HepG2 (cell line): Measurements from ENCODE around the gene ANO2. TPM values are rescaled to one million over a fixed set of nuclear protein-coding genes. Genes with fewer than 3 reads are reported as not detected.

Experiments used
- ATAC-seq: fragments of 200-7000 bp; cut with Tn5 transposase; 3 replicates; pipeline ENCODE4 v1.9.1; 2020; ENCODE audit warnings: mild to moderate bottlenecking, moderate library complexity
- BruUV-seq: library from RNA; stranded (reverse); fragments of 400-500 nt; replicated peaks from 2 replicates; lab custom pipeline; 2021; lab: Mats Ljungman, UMichigan
- CTCF ChIA-PET: fragments of 300-600 bp; formaldehyde crosslinking; extraction: SDS; loops from one replicate; lab custom pipeline; 2021; ENCODE audit warnings: low total read pairs, inconsistent platforms, low intra/inter-chr PET ratio; lab: Yijun Ruan, JAX
- POLR2A ChIA-PET: fragments of 350-600 bp; sonication (Branson Sonifier 250); formaldehyde crosslinking; loops from one replicate; lab custom pipeline; 2020; ENCODE audit warnings: antibody characterized with exemption, inconsistent platforms; lab: Yijun Ruan, JAX
- DNase-seq: peaks from one replicate; pipeline ENCODE4 v3.0.0-alpha.2; 2015; ENCODE audit warnings: low spot score
- FAIRE-seq: peaks from 3 replicates; lab custom pipeline; 2011; peaks lifted over from hg19 to GRCh38; lab: Jason Lieb, UNC
- H2AFZ ChIP-seq: one replicate; pipeline ENCODE4 v1.6.1; 2011; ENCODE audit warnings: low read length, inconsistent platforms
- H3K27ac ChIP-seq: fragments of 300-600 bp; 3 replicates; pipeline ENCODE4 v1.8.0; 2011; ENCODE audit warnings: mixed run types, mild to moderate bottlenecking, mixed read lengths, low read length, inconsistent platforms; ENCODE audit not compliant: insufficient read depth; ENCODE audit errors: extremely low read length
- H3K27me3 ChIP-seq, 2 experiments: fragments of 200-600 bp in 1 of 2; 2 replicates in 1 of 2; 3 replicates in 1 of 2; pipeline versions ENCODE4 v1.6.0 to v1.8.0; 2011; ENCODE audit warnings: low read length in 2 of 2, mild to moderate bottlenecking in 2 of 2, moderate library complexity in 2 of 2, inconsistent platforms in 1 of 2; ENCODE audit not compliant: insufficient read depth in 2 of 2, control insufficient read depth in 1 of 2
- H3K36me3 ChIP-seq, 2 experiments: fragments of 200-600 bp in 1 of 2; replicated peaks in 1 of 2; 2 replicates in 1 of 2; 3 replicates in 1 of 2; pipeline versions ENCODE4 v1.5.1 to v1.8.0; 2011; ENCODE audit warnings: low read length in 2 of 2, inconsistent platforms in 1 of 2; ENCODE audit not compliant: insufficient read depth in 2 of 2, control insufficient read depth in 1 of 2
- H3K4me1 ChIP-seq: 2 replicates; pipeline ENCODE4 v1.5.1; 2012; ENCODE audit warnings: low read length, inconsistent platforms; ENCODE audit not compliant: insufficient read depth
- H3K4me2 ChIP-seq: 2 replicates; pipeline ENCODE4 v1.6.0; 2011; ENCODE audit warnings: low read depth, low read length, inconsistent platforms
- H3K4me3 ChIP-seq, 3 experiments: fragments of 200-600 bp in 1 of 3; sonication (generic), shearing (Covaris generic) in 1 of 3; replicated peaks in 1 of 3; 2 replicates each; pipeline ENCODE4 v1.5.1; 2011 to 2016; ENCODE audit warnings: low read length in 3 of 3, inconsistent platforms in 2 of 3, low read depth in 2 of 3, mild to moderate bottlenecking in 2 of 3, control low read depth in 1 of 3, mixed read lengths in 1 of 3; ENCODE audit not compliant: insufficient read depth in 1 of 3
- H3K79me2 ChIP-seq: one replicate; pipeline ENCODE4 v1.6.1; 2011; ENCODE audit warnings: low read length, inconsistent platforms; ENCODE audit not compliant: insufficient read depth
- H3K9ac ChIP-seq: 2 replicates; pipeline ENCODE4 v1.6.0; 2011; ENCODE audit warnings: mild to moderate bottlenecking, low read depth, low read length, inconsistent platforms; ENCODE audit not compliant: insufficient read depth
- H3K9me3 ChIP-seq: 2 replicates; pipeline ENCODE4 v1.5.1; 2012; ENCODE audit warnings: mild to moderate bottlenecking, low read length
- H4K20me1 ChIP-seq: 2 replicates; pipeline ENCODE4 v1.6.0; 2011; ENCODE audit warnings: inconsistent platforms, mild to moderate bottlenecking, low read length, moderate library complexity; ENCODE audit not compliant: insufficient read depth
- GPN1 ChIP-seq: sonication (generic); formaldehyde crosslinking; IDR thresholded peaks from 2 replicates; pipeline ENCODE4 v1.5.1; 2020; ENCODE audit warnings: missing genetic modification reagents, borderline replicate concordance
- HINFP ChIP-seq: sonication (generic); formaldehyde crosslinking; IDR thresholded peaks from 2 replicates; pipeline ENCODE4 v1.4.0; 2020; ENCODE audit warnings: low read depth, mild to moderate bottlenecking, missing genetic modification reagents
- MAFK ChIP-seq, 2 experiments: IDR thresholded peaks in 1 of 2; conservative IDR thresholded peaks in 1 of 2; 2 replicates each; pipeline ENCODE4 v1.6.1; 2011; ENCODE audit warnings: improper control_type of control experiment in 2 of 2, low read length in 2 of 2
- MED13 ChIP-seq: sonication (generic); formaldehyde crosslinking; IDR thresholded peaks from 2 replicates; pipeline ENCODE4 v1.5.0; 2020; ENCODE audit warnings: missing genetic modification reagents
- SIX4 ChIP-seq: sonication (generic); formaldehyde crosslinking; IDR thresholded peaks from 2 replicates; pipeline ENCODE4 v1.4.0; 2020; ENCODE audit warnings: missing genetic modification reagents
- SRY ChIP-seq: sonication (generic); formaldehyde crosslinking; IDR thresholded peaks from 2 replicates; pipeline ENCODE4 v1.8.0; 2022; ENCODE audit warnings: mild to moderate bottlenecking, missing genetic modification reagents
- ZBTB42 ChIP-seq: sonication (generic); formaldehyde crosslinking; IDR thresholded peaks from 2 replicates; pipeline ENCODE4 v1.5.0; 2020; ENCODE audit warnings: mild to moderate bottlenecking, missing genetic modification reagents
- ZBTB44 ChIP-seq: sonication (generic); formaldehyde crosslinking; IDR thresholded peaks from 2 replicates; pipeline ENCODE4 v1.4.0; 2020; ENCODE audit warnings: missing genetic modification reagents
- ZBTB46 ChIP-seq: sonication (generic); formaldehyde crosslinking; IDR thresholded peaks from 2 replicates; pipeline ENCODE4 v1.4.0; 2020; ENCODE audit warnings: mild to moderate bottlenecking, missing genetic modification reagents, borderline replicate concordance
- ZNF746 ChIP-seq: sonication (generic); formaldehyde crosslinking; IDR thresholded peaks from 2 replicates; pipeline ENCODE4 v1.8.0; 2022; ENCODE audit warnings: mild to moderate bottlenecking, missing genetic modification reagents
- ZNF816 ChIP-seq: sonication (generic); formaldehyde crosslinking; IDR thresholded peaks from 2 replicates; pipeline ENCODE4 v1.8.0; 2022; ENCODE audit warnings: missing genetic modification reagents, mild to moderate bottlenecking, borderline replicate concordance
- WGBS: methylation state at CpG from one replicate; pipeline ENCODE4 v1.1.6; 2017; ENCODE audit warnings: low lambda C conversion rate; 5-methylcytosine and 5-hydroxymethylcytosine counted together
- in situ Hi-C: cut with HindIII; loops from 2 replicates; pipeline ENCODE4 v1.10.0; 2017; ENCODE audit warnings: low pct_unique_long_range_greater_than_20kb; ENCODE audit not compliant: extremely low pct_ligation_motif_present
- intact Hi-C: fragments of 100-400 bp; cut with micrococcal nuclease; formaldehyde crosslinking; loops from one replicate; pipeline ENCODE4 v1.10.0; 2022; ENCODE audit not compliant: unreplicated experiment
- polyA plus RNA-seq, 8 experiments: library from polyadenylated mRNA; depleted of rRNA in 3 of 8; stranded (reverse) in 7 of 8; unstranded in 1 of 8; fragments of >200 nt; fragmentation: Illumina TruSeq in 4 of 8; extraction: Trizol in 4 of 8; gene quantifications; 2 replicates each; pipeline versions ENCODE4 v1.2.1 to v1.2.3, GENCODE V29; 2011 to 2016; ENCODE audit warnings: low read depth in 4 of 8, missing spikeins in 1 of 8, mixed read lengths in 1 of 8; ENCODE audit not compliant: insufficient read depth in 1 of 8
- total RNA-seq, 5 experiments: library from RNA; depleted of rRNA; stranded (reverse); fragments of >200 nt; fragmentation: Illumina TruSeq; extraction: Trizol; gene quantifications; 2 replicates each; pipeline ENCODE4 v1.2.3, GENCODE V29; 2016; ENCODE audit warnings: low read depth in 1 of 5

The ANO2 gene
- total and polyA plus RNA-seq, 2 of the 13 experiments (the other 11 are each of a cell fraction or from before 2014, with no cell fraction given): 0.18 TPM; not detected in 1

GRCh38 chr12:5807514-5808219, 137.4 kb downstream of the ANO2 start:
- Histone ChIP-seq H3K4me2 (no peak overlapping the region), H3K27me3 (peaks cover 0 to 21% of the 10 kb centered on the region in 2 experiments; a peak in 2 of 5 replicates), H4K20me1 (no peaks in the 10 kb centered on the region), H2AFZ (no peak overlapping the region), H3K27ac (no peak overlapping the region), H3K9ac (no peak overlapping the region), H3K4me1 (no peaks in the 10 kb centered on the region), H3K36me3 (no peaks in the 10 kb centered on the region), H3K79me2 (no peaks in the 10 kb centered on the region), H3K9me3 (no peaks in the 10 kb centered on the region), H3K4me3 (no peak overlapping the region)
- ChIA-PET CTCF (no interaction called here), POLR2A (no interaction called here)
- 21% methylated on average over 8 of the region's 8 CpGs for WGBS
- in situ Hi-C loops: no loop called here
- ATAC-seq: no peak
- intact Hi-C loops: no loop called here
- no peak for DNase-seq
- no peak for TF ChIP-seq ZNF816 (CRISPR knock-in tag)
- no peak for TF ChIP-seq SRY (CRISPR knock-in tag)
- TF ChIP-seq MED13 (CRISPR knock-in tag): no peak
- TF ChIP-seq GPN1 (CRISPR knock-in tag): no peak
- TF ChIP-seq SIX4: no peak
- TF ChIP-seq ZBTB46 (CRISPR knock-in tag): no peak
- no peak for TF ChIP-seq MAFK (conservative IDR thresholded peaks at IDR 0.05 in 1 of 2, IDR thresholded peaks at IDR 0.05 in 1 of 2; ENCODE audit: low read length in 2 of 2)
- no peak for TF ChIP-seq ZBTB42 (CRISPR knock-in tag)
- no peak for TF ChIP-seq ZNF746
- TF ChIP-seq ZBTB44 (CRISPR knock-in tag): no peak
- no peak for TF ChIP-seq HINFP
- FAIRE-seq: no peak
- no TSS peak for BruUV-seq
